ENCODE data around the gene TNFSF9. TPM values are rescaled to one million over a fixed set of nuclear protein-coding genes. Genes with fewer than 3 reads are reported as not detected.
"Not testable (repeated sequence)": the region's sequence is repeated elsewhere in the genome, so short reads cannot be mapped to it uniquely, and the experiment has no call there.

Gene TNFSF9
- total RNA-seq, 2 experiments from 2014 or later = 20.9 to 22.3 TPM

DNA sequence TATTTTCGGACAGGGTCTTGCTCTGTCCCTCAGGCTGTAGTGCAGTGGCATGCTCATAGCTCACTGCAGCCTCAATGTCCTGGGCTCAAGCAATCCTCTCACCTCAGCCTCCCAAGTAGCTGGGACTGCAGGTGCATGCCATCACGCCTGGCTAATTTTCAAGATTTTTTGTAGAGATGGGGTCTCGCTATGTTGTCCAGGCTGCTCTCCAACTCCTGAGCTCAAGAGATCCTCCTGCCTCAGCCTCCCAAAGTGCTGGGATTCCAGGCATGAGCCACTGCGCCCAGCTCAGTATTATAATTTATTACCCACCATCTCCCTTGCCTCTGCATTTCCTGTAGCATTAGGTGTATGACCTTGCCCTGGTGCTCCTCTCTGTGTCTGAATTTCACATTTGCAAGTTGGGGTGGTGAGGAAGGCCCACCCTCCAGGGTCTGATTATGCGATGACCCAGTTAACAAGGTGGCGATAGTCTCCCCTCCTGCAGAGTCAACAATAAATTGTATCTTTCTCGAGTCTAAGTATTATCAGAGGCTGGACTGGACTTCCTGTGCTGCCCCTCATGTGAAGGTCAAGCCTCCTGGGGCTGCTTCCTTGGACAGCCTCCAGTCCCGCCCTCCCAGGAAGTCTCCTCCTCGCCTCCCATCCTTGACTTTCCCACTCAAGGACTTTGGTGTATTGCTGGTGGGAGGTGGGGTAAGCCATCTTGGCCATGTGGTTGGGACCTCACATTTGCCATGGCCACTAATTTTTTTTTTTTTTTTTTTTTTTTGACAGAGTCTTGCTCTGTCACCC lies 27.2 kb upstream of the TNFSF9 start:
- TF ChIP-seq, protein P1, sequence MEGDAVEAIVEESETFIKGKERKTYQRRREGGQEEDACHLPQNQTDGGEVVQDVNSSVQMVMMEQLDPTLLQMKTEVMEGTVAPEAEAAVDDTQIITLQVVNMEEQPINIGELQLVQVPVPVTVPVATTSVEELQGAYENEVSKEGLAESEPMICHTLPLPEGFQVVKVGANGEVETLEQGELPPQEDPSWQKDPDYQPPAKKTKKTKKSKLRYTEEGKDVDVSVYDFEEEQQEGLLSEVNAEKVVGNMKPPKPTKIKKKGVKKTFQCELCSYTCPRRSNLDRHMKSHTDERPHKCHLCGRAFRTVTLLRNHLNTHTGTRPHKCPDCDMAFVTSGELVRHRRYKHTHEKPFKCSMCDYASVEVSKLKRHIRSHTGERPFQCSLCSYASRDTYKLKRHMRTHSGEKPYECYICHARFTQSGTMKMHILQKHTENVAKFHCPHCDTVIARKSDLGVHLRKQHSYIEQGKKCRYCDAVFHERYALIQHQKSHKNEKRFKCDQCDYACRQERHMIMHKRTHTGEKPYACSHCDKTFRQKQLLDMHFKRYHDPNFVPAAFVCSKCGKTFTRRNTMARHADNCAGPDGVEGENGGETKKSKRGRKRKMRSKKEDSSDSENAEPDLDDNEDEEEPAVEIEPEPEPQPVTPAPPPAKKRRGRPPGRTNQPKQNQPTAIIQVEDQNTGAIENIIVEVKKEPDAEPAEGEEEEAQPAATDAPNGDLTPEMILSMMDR (conservative IDR thresholded peaks at IDR 0.05; ENCODE audit: low read length) = no peak
- TF ChIP-seq EZH2phosphoT487 (IDR thresholded peaks at IDR 0.05; ENCODE audit: borderline replicate concordance, low read depth, low read length) = no peak
- H3K4me1 ChIP-seq (ENCODE audit: insufficient read depth, low read length, poor library complexity, severe bottlenecking) = peaks cover 37% of the 10 kb centered on the region
- BruUV-seq (replicated peaks) = no TSS peak
- ChIA-PET CTCF (ENCODE audit: unreplicated experiment) (interaction anchor here (0.7 kb wide), 1 partner anchor 14 kb away, joined by 3 read pairs; no protein-coding TSS in a partner anchor), POLR2A (interaction anchor here (0.6 to 1.3 kb wide), 5 partner anchors 22 to 1690 kb away, joined by 3 to 5 read pairs (median 3); partner anchors contain the start of gene VAV1)
- no peak for DNase-seq (ENCODE audit: low spot score)
- H3K27ac ChIP-seq (ENCODE audit: low read depth, low read length, poor library complexity, severe bottlenecking) = peak overlapping the region; percentile 0
- no peak overlapping the region for H2AFZ ChIP-seq (ENCODE audit: low read length)
- H3K9me2 ChIP-seq (ENCODE audit: insufficient read depth, low read length) = no peaks in the 10 kb centered on the region
- intact Hi-C loops (cut with micrococcal nuclease; ENCODE audit: unreplicated experiment) = loop anchor here (2.0 to 10.0 kb wide), 2 partner anchors 21 to 109 kb away; partner anchors contain the start of gene GTF2F1
- H3K36me3 ChIP-seq (ENCODE audit: insufficient read depth, low read length) = no peaks in the 10 kb centered on the region
- 0 out of 2 replicates have a peak overlapping the region, but pooled peaks have one; percentile 82 for H3K4me2 ChIP-seq (ENCODE audit: low read length)
- H3K4me3 ChIP-seq (ENCODE audit: low read depth, low read length, poor library complexity, severe bottlenecking) = no peak overlapping the region
- H3K79me2 ChIP-seq (ENCODE audit: insufficient read depth, low read depth, low read length) = no peaks in the 10 kb centered on the region
- no peaks in the 10 kb centered on the region for H3K9me3 ChIP-seq (ENCODE audit: low read length)
- H4K20me1 ChIP-seq (ENCODE audit: insufficient read depth, low read length) = no peaks in the 10 kb centered on the region

DNA sequence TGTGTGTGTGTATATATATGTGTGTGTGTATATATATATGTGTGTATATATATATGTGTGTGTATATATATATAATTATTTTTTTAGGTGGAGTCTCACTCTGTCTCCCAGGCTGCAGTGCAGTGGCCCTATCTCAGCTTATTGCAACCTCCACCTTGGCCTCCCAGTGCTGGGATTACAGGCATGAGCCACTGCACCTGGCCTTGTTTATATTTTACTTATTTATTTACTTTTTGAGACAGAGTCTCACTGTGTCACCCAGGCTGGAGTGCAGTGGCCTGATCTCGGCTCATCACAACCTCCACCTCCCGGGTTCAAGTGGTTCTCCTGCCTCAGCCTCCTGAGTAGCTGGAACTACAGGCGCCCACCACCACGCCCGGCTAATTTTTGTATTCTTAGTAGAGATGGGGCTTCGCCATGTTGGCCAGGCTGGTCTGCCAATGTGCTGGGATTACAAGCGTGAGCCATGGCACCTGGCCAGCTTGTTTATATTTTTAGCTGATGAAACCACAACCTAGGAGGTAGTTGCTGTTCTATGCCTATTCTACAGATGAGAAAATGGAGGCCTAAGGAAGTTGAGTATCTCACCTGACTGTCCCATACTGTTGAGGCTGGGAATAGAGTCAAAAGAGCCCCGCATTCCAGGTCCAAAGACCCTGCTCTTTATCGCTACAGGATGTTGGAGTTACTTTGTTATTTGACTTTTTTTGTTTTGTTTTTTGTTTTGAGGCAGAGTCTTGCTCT lies 22.6 kb upstream of the TNFSF9 start:
- H3K36me3 ChIP-seq (ENCODE audit: insufficient read depth, low read length); H3K79me2 ChIP-seq (ENCODE audit: insufficient read depth, low read depth, low read length); POLR2A ChIA-PET; DNase-seq (ENCODE audit: low spot score); CTCF ChIA-PET (ENCODE audit: unreplicated experiment); H3K4me3 ChIP-seq (ENCODE audit: low read depth, low read length, poor library complexity, severe bottlenecking); BruUV-seq (replicated peaks); H3K9me3 ChIP-seq (ENCODE audit: low read length); H4K20me1 ChIP-seq (ENCODE audit: insufficient read depth, low read length); H3K4me2 ChIP-seq (ENCODE audit: low read length); H3K27ac ChIP-seq (ENCODE audit: low read depth, low read length, poor library complexity, severe bottlenecking); H3K9me2 ChIP-seq (ENCODE audit: insufficient read depth, low read length): not testable (repeated sequence)
- H3K4me1 ChIP-seq (ENCODE audit: insufficient read depth, low read length, poor library complexity, severe bottlenecking) = peaks cover 21% of the 10 kb centered on the region
- peak overlapping the region; percentile 49; the same call in 1 of the 2 replicates for H2AFZ ChIP-seq (ENCODE audit: low read length)
- intact Hi-C loops (cut with micrococcal nuclease; ENCODE audit: unreplicated experiment) = loop anchor here (10.0 kb wide), 1 partner anchor 113 kb away; the partner anchor contains the start of gene GTF2F1

DNA sequence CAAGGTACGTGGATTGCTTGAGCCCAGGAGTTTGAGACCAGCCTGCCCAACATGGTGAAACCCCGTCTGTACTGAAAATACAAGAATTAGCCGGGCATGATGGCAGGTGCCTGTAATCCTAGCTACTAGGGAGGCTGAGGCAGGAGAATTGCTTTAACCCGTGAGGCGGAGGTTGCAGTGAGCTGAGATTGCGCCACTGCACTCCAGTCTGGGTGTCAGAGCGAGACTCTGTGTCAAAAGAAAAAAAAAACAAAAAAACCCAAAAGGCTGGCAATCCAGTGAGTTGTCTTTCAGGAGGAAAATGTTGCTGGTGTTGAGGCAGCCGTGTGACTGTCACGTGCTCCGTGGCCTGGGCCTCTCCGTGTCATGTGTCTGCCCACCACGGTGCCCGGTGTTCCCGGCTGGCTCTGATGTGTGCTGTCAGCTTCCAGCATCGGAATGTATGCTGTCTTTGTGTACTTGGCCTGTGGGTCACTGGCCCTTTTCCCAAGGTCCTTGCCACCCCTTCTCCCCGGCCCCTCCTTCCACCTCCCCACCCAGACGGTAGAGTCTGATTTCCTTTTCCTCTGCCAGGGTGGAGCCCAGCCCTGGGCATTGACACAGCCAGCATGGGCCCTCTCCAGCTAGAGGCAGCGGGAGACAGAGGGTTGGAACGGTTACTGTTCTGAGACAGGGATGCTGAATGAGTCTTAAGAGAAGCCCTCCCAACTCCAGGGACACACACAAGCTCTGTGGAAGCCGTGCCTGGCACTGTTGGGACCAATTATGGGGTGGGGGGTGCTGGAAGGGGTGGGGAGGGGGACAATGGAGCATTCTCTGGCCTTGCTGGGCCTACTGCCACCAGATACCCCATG lies 21.5 kb upstream of the TNFSF9 start:
- H3K4me3 ChIP-seq (ENCODE audit: low read depth, low read length, poor library complexity, severe bottlenecking) = no peak overlapping the region
- DNase-seq (ENCODE audit: low spot score) = no peak
- CTCF ChIA-PET (ENCODE audit: unreplicated experiment) = no interaction called here
- no TSS peak for BruUV-seq (replicated peaks)
- H3K36me3 ChIP-seq (ENCODE audit: insufficient read depth, low read length) = no peaks in the 10 kb centered on the region
- H3K79me2 ChIP-seq (ENCODE audit: insufficient read depth, low read depth, low read length) = no peaks in the 10 kb centered on the region
- H2AFZ ChIP-seq (ENCODE audit: low read length) = no peak overlapping the region
- no peaks in the 10 kb centered on the region for H3K9me3 ChIP-seq (ENCODE audit: low read length)
- no peaks in the 10 kb centered on the region for H4K20me1 ChIP-seq (ENCODE audit: insufficient read depth, low read length)
- no peak overlapping the region for H3K4me2 ChIP-seq (ENCODE audit: low read length)
- POLR2A ChIA-PET = interaction anchor here (0.6 kb wide), 1 partner anchor 84 kb away, joined by 3 read pairs; no protein-coding TSS in a partner anchor
- no peaks in the 10 kb centered on the region for H3K9me2 ChIP-seq (ENCODE audit: insufficient read depth, low read length)
- H3K27ac ChIP-seq (ENCODE audit: low read depth, low read length, poor library complexity, severe bottlenecking) = no peak overlapping the region
- no peak for TF ChIP-seq EZH2phosphoT487 (IDR thresholded peaks at IDR 0.05; ENCODE audit: borderline replicate concordance, low read depth, low read length)
- TF ChIP-seq, protein P1 (conservative IDR thresholded peaks at IDR 0.05; ENCODE audit: low read length) = no peak
- intact Hi-C loops (cut with micrococcal nuclease; ENCODE audit: unreplicated experiment) = loop anchor here (10.0 kb wide), 1 partner anchor 115 kb away; the partner anchor contains the start of gene GTF2F1
- peaks cover 12% of the 10 kb centered on the region for H3K4me1 ChIP-seq (ENCODE audit: insufficient read depth, low read length, poor library complexity, severe bottlenecking)
